ENCODE measurements around the gene C5orf34.

Gene C5orf34

GRCh38 chr5:43520615-43521014 is 5.7 kb upstream of the C5orf34 start:
- TF ChIP-seq EZH2 (optimal IDR thresholded peaks at IDR 0.05; ENCODE audit: low read depth, low read length), result no peak
- no peak for TF ChIP-seq EZH2phosphoT487 (IDR thresholded peaks at IDR 0.05; ENCODE audit: low read length)
- TF ChIP-seq, protein P1, sequence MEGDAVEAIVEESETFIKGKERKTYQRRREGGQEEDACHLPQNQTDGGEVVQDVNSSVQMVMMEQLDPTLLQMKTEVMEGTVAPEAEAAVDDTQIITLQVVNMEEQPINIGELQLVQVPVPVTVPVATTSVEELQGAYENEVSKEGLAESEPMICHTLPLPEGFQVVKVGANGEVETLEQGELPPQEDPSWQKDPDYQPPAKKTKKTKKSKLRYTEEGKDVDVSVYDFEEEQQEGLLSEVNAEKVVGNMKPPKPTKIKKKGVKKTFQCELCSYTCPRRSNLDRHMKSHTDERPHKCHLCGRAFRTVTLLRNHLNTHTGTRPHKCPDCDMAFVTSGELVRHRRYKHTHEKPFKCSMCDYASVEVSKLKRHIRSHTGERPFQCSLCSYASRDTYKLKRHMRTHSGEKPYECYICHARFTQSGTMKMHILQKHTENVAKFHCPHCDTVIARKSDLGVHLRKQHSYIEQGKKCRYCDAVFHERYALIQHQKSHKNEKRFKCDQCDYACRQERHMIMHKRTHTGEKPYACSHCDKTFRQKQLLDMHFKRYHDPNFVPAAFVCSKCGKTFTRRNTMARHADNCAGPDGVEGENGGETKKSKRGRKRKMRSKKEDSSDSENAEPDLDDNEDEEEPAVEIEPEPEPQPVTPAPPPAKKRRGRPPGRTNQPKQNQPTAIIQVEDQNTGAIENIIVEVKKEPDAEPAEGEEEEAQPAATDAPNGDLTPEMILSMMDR (IDR thresholded peaks at IDR 0.05; ENCODE audit: low read length), result no peak
- no peak overlapping the region for H2AFZ ChIP-seq (ENCODE audit: low read length)
- H3K4me3 ChIP-seq (ENCODE audit: low read length), result no peak overlapping the region
- H3K27me3 ChIP-seq (replicated peaks; ENCODE audit: insufficient read depth, low read length), result no peaks in the 10 kb centered on the region
- H3K36me3 ChIP-seq (replicated peaks; ENCODE audit: insufficient read depth, low read length), result no peaks in the 10 kb centered on the region
- no peaks in the 10 kb centered on the region for H3K9me3 ChIP-seq (replicated peaks; ENCODE audit: insufficient read depth, low read length)
- H3K9me2 ChIP-seq (replicated peaks; ENCODE audit: insufficient read depth, low read length), result no peaks in the 10 kb centered on the region
- no peaks in the 10 kb centered on the region; the same call in 1 of the 2 replicates for H3F3A ChIP-seq (ENCODE audit: insufficient read depth, low read length)
- H3K4me1 ChIP-seq (ENCODE audit: low read length), result peaks cover 5% of the 10 kb centered on the region; the same call in 1 of the 2 replicates
- H3K9ac ChIP-seq (ENCODE audit: low read length), result no peak overlapping the region
- H3K79me2 ChIP-seq (ENCODE audit: low read length), result no peaks in the 10 kb centered on the region
- DNase-seq, result no peak
- no peaks in the 10 kb centered on the region for H4K20me1 ChIP-seq (ENCODE audit: insufficient read depth, low read length)
- H3K27ac ChIP-seq (ENCODE audit: low read length), result no peak overlapping the region
- no peak overlapping the region for H3K4me2 ChIP-seq (ENCODE audit: low read depth, low read length)

DNA sequence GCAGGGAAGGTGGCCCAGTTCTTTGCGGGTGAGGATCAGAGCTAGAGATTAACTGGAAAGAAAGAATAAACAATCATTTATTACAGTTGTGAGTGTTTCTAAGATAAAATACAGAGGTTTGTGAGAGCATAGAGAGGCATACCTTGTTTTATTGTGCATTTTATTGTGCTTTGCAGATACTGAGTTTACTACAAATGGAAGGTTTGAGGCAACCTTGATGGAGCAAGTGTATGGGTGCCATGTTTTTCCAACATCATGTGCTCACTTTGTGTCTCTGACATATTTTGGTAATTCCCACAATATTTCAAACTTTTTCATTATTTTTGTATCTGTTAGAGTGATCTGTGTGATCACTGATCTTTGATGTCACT is 715 bp upstream of the C5orf34 start:
- Histone ChIP-seq H3K4me1 (ENCODE audit: low read length) (peaks cover 11% of the 10 kb centered on the region; the same call in 1 of the 2 replicates), H3K27me3 (replicated peaks; ENCODE audit: insufficient read depth, low read length) (no peaks in the 10 kb centered on the region), H2AFZ (ENCODE audit: low read length) (peak overlapping the region; percentile 90), H3K79me2 (ENCODE audit: low read length) (0 out of 2 replicates have a peak, but pooled peaks cover 9% of the 10 kb centered on the region), H3K9ac (ENCODE audit: low read length) (peak overlapping the region; percentile 67; the same call in 1 of the 2 replicates), H3K27ac (ENCODE audit: low read length) (no peak overlapping the region), H3K4me2 (ENCODE audit: low read depth, low read length) (peak overlapping the region; percentile 91), H3F3A (ENCODE audit: insufficient read depth, low read length) (peaks cover 5% of the 10 kb centered on the region), H3K36me3 (replicated peaks; ENCODE audit: insufficient read depth, low read length) (no peaks in the 10 kb centered on the region), H3K4me3 (ENCODE audit: low read length) (peak overlapping the region; percentile 90), H3K9me2 (replicated peaks; ENCODE audit: insufficient read depth, low read length) (no peaks in the 10 kb centered on the region), H3K9me3 (replicated peaks; ENCODE audit: insufficient read depth, low read length) (no peaks in the 10 kb centered on the region), H4K20me1 (ENCODE audit: insufficient read depth, low read length) (no peaks in the 10 kb centered on the region)
- no peak for DNase-seq
- TF ChIP-seq, protein P1 (IDR thresholded peaks at IDR 0.05; ENCODE audit: low read length), result no peak
- TF ChIP-seq EZH2phosphoT487 (IDR thresholded peaks at IDR 0.05; ENCODE audit: low read length) (no peak), EZH2 (optimal IDR thresholded peaks at IDR 0.05; ENCODE audit: low read depth, low read length) (no peak)

- H3K4me3 ChIP-seq (ENCODE audit: low read length), result peak overlapping the region; percentile 90
- no peaks in the 10 kb centered on the region for H3K9me3 ChIP-seq (replicated peaks; ENCODE audit: insufficient read depth, low read length)
- peak overlapping the region; percentile 90 for H2AFZ ChIP-seq (ENCODE audit: low read length)
- no peaks in the 10 kb centered on the region for H3K9me2 ChIP-seq (replicated peaks; ENCODE audit: insufficient read depth, low read length)
- peak overlapping the region; percentile 68; the same call in 1 of the 2 replicates for H3K27ac ChIP-seq (ENCODE audit: low read length)
- no peaks in the 10 kb centered on the region for H3K27me3 ChIP-seq (replicated peaks; ENCODE audit: insufficient read depth, low read length)
- H3K36me3 ChIP-seq (replicated peaks; ENCODE audit: insufficient read depth, low read length), result no peaks in the 10 kb centered on the region
- H3K4me2 ChIP-seq (ENCODE audit: low read depth, low read length), result peak overlapping the region; percentile 90
- H4K20me1 ChIP-seq (ENCODE audit: insufficient read depth, low read length), result no peaks in the 10 kb centered on the region
- peaks cover 11% of the 10 kb centered on the region; the same call in 1 of the 2 replicates for H3K4me1 ChIP-seq (ENCODE audit: low read length)
- H3F3A ChIP-seq (ENCODE audit: insufficient read depth, low read length), result peaks cover 5% of the 10 kb centered on the region
- H3K79me2 ChIP-seq (ENCODE audit: low read length), result 0 out of 2 replicates have a peak, but pooled peaks cover 9% of the 10 kb centered on the region
- peak overlapping the region; percentile 67 for H3K9ac ChIP-seq (ENCODE audit: low read length)
- TF ChIP-seq, protein P1 (IDR thresholded peaks at IDR 0.05; ENCODE audit: low read length), result no peak
- no peak for TF ChIP-seq EZH2 (optimal IDR thresholded peaks at IDR 0.05; ENCODE audit: low read depth, low read length)
- TF ChIP-seq EZH2phosphoT487 (IDR thresholded peaks at IDR 0.05; ENCODE audit: low read length), result no peak
- DNase-seq, result no peak
Observed at GRCh38 chr5:43514471-43514815, 505 bp downstream of the C5orf34 start.
